Peyer's patch (tissue), 4 donors: ENCODE data around the gene MTHFSD. TPM values are rescaled to one million over a fixed set of nuclear protein-coding genes. Genes with fewer than 3 reads are reported as not detected.

Experiments used
- DNase-seq, 3 donors: peaks; one replicate each; pipeline ENCODE4 v3.0.0-alpha.2; 2017 to 2019
- H3K27ac ChIP-seq, 4 donors: fragments of 200-600 bp; sonication (generic); one replicate each; pipeline ENCODE4 v1.5.1; 2016 to 2019
- H3K27me3 ChIP-seq, 2 donors: fragments of 200-600 bp; sonication (generic); one replicate each; pipeline ENCODE4 v1.5.1; 2019
- H3K36me3 ChIP-seq, 3 donors: fragments of 200-600 bp; sonication (generic); one replicate each; pipeline ENCODE4 v1.5.1; 2016 to 2019
- H3K4me1 ChIP-seq, 4 donors: fragments of 200-600 bp; sonication (generic); one replicate each; pipeline ENCODE4 v1.5.1; 2016 to 2019
- H3K4me3 ChIP-seq, 4 donors: fragments of 200-600 bp; sonication (generic); 1 replicate in 3 of 4; 2 replicates in 1 of 4; pipeline ENCODE4 v1.5.1; 2016 to 2019; ENCODE audit warnings: mild to moderate bottlenecking in 1 of 4
- H3K9me3 ChIP-seq, 4 donors: fragments of 200-600 bp; sonication (generic); one replicate each; pipeline ENCODE4 v1.5.1; 2016 to 2019; ENCODE audit warnings: mild to moderate bottlenecking in 1 of 4
- CTCF ChIP-seq, 6 experiments: fragments of 450-650 bp in 4 of 6; fragments of 200-600 bp in 2 of 6; sonication (generic) in 1 of 6; IDR thresholded peaks; one replicate each; pipeline ENCODE4 v1.5.1; 2017 to 2019; ENCODE audit warnings: antibody characterized with exemption in 6 of 6, mild to moderate bottlenecking in 3 of 6, moderate library complexity in 1 of 6
- POLR2A ChIP-seq, 2 donors: fragments of 450-650 bp; IDR thresholded peaks; one replicate each; pipeline ENCODE4 v1.5.1; 2017; ENCODE audit warnings: antibody characterized with exemption in 2 of 2, mild to moderate bottlenecking in 2 of 2, moderate library complexity in 2 of 2
- total RNA-seq, 4 donors: library from RNA; depleted of rRNA; stranded (reverse); fragments of >200 nt; gene quantifications; one replicate each; pipeline ENCODE4 v1.1.0, GENCODE V29; 2016

Gene MTHFSD
- total RNA-seq, 4 donors from 2014 or later, result 18.2 to 35.4 (median 21.9) TPM

- H3K36me3 ChIP-seq, result no peaks in the 10 kb centered on the region
- H3K4me3 ChIP-seq, result peak overlapping the region in 3 of 4 donors; percentile 27 to 47 (median 37)
- H3K4me1 ChIP-seq, result peaks cover 0 to 7% (median 0%) of the 10 kb centered on the region in 4 donors
- DNase-seq, result no peak
- peaks cover 0 to 30% of the 10 kb centered on the region in 2 donors for H3K27me3 ChIP-seq
- H3K9me3 ChIP-seq, result no peaks in the 10 kb centered on the region
- TF ChIP-seq POLR2A (IDR thresholded peaks at IDR 0.05) (no peak), CTCF (IDR thresholded peaks at IDR 0.05) (no peak)
- peak overlapping the region; percentile 36 to 80 (median 58) for H3K27ac ChIP-seq
Measured at GRCh38 chr16:86579268-86580062, 24.4 kb upstream of the MTHFSD start.

DNA sequence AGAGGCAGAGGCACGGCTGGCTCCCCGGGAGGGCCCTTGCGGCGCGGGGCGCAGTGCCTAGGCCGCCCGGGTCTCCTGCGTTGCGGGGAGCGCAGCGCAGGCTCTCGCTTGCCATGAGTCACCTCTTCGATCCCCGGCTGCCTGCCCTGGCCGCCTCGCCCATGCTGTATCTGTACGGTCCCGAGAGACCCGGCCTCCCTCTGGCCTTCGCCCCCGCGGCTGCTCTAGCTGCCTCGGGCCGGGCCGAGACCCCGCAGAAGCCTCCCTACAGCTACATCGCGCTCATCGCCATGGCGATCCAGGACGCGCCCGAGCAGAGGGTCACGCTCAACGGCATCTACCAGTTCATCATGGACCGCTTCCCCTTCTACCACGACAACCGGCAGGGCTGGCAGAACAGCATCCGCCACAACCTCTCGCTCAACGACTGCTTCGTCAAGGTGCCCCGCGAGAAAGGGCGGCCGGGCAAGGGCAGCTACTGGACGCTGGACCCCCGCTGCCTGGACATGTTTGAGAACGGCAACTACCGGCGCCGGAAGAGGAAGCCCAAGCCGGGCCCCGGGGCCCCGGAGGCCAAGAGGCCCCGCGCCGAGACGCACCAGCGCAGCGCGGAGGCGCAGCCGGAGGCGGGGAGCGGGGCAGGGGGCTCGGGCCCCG lies 23.7 kb upstream of the MTHFSD start:
- peak overlapping the region; percentile 36 to 80 (median 58) for H3K27ac ChIP-seq
- peaks cover 0 to 30% of the 10 kb centered on the region in 2 donors for H3K27me3 ChIP-seq
- TF ChIP-seq POLR2A (IDR thresholded peaks at IDR 0.05) (no peak), CTCF (IDR thresholded peaks at IDR 0.05) (no peak)
- H3K4me3 ChIP-seq, result peak overlapping the region in 3 of 4 donors; percentile 27 to 47 (median 37)
- H3K36me3 ChIP-seq, result no peaks in the 10 kb centered on the region
- H3K4me1 ChIP-seq, result peaks cover 0 to 7% (median 0%) of the 10 kb centered on the region in 4 donors
- DNase-seq, result no peak
- no peaks in the 10 kb centered on the region for H3K9me3 ChIP-seq

GRCh38 chr16:86578061-86578599 lies 23.1 kb upstream of the MTHFSD start, which contains the start of gene FOXL1:
FOXL1 (plus strand) TSS chr16:86578549; CDS start chr16:86578724, 175 bp downstream.
- Histone ChIP-seq H3K27ac (peak within 1 kb of the TSS; percentile 38 to 80 (median 66)), H3K4me3 (peak within 1 kb of the TSS in 3 of 4 donors; percentile 27 to 47 (median 37))
- TF ChIP-seq POLR2A (IDR thresholded peaks at IDR 0.05) (no peak), CTCF (IDR thresholded peaks at IDR 0.05) (no peak)

DNA sequence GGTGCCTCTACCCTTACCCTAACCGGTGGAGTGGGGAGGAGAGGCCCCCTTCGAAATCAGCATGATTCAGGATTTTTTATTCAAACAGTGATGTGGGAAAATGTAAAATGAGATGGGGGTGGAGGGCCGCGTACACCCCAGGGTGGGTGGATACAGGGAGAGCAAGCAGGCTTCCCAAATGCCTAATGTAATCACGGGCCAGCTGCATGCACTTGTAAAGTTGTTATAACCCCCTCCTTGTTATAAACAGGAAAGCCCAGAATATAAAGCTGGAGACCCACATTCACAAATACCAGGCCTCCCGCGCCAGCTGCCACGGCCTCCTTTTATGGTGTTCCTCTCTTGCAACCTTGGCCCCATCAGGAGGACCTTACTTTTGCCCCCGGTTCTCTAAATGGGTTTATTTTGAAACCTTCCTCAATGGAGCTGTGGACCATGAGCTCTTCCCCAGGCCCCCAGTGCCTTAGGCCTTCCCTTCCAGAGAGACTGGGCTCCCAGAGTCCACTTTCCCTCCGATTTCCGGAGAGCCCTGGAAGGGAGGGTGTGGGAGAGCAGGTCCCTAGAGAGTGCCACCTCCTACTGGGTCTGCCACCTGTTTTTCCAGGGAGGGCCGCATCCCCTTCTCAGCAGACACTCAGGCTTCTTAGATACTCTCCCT lies 22.4 kb upstream of the MTHFSD start:
- Histone ChIP-seq H3K27me3 (peaks cover 0 to 30% of the 10 kb centered on the region in 2 donors), H3K4me1 (peaks cover 0 to 7% (median 0%) of the 10 kb centered on the region in 4 donors), H3K36me3 (no peaks in the 10 kb centered on the region), H3K27ac (peak overlapping the region in 3 of 4 donors; percentile 55 to 78 (median 67)), H3K4me3 (no peak overlapping the region), H3K9me3 (no peaks in the 10 kb centered on the region)
- DNase-seq, result no peak
- TF ChIP-seq POLR2A (IDR thresholded peaks at IDR 0.05), result no peak
- no peak for TF ChIP-seq CTCF (IDR thresholded peaks at IDR 0.05)

More at GRCh38 chr16:86578061-86578599, 23.1 kb upstream of the MTHFSD start, which contains the start of gene FOXL1:
- Histone ChIP-seq H3K27me3 (peaks cover 0 to 30% of the 10 kb centered on the region in 2 donors), H3K36me3 (no peaks in the 10 kb centered on the region), H3K9me3 (no peaks in the 10 kb centered on the region), H3K4me1 (peaks cover 0 to 7% (median 0%) of the 10 kb centered on the region in 4 donors)
- no peak for DNase-seq
